Measurements from ENCODE around the gene NFKB1.

GRCh38 chr4:102631616-102632015 is 130.5 kb downstream of the NFKB1 start:
- TF ChIP-seq POLR2AphosphoS5 (IDR thresholded peaks at IDR 0.05; ENCODE audit: control insufficient read depth, insufficient read depth, low read depth, low read length) (no peak), SAFB (IDR thresholded peaks at IDR 0.05; ENCODE audit: borderline replicate concordance, low read depth, low read length) (no peak), ZBTB34 (CRISPR knock-in tag; IDR thresholded peaks at IDR 0.05) (no peak), HMG20A (CRISPR knock-in tag; conservative IDR thresholded peaks at IDR 0.05) (no peak), FOXK1 (CRISPR knock-in tag; IDR thresholded peaks at IDR 0.05; ENCODE audit: borderline replicate concordance) (no peak), BHLHE40 (IDR thresholded peaks at IDR 0.05; ENCODE audit: low read length) (no peak)

Data from K562 (cell line).